ENCODE measurements around the gene THY1.

THY1 gene

GRCh38 chr11:119381181-119381988 lies 41.6 kb downstream of the THY1 start, which contains the start of gene USP2:
USP2 (minus strand) TSS chr11:119381690; CDS start chr11:119373480, 8,210 bp downstream.
- DNase-seq = peak; percentile 97

- no peak for DNase-seq
These were observed 42.2 kb downstream of the THY1 start for GRCh38 chr11:119380827-119381180.

- no peak for DNase-seq
These were observed 42.7 kb downstream of the THY1 start for GRCh38 chr11:119380160-119380826.

GRCh38 chr11:119378851-119379465 lies 44.0 kb downstream of the THY1 start:
- DNase-seq = no peak

GRCh38 chr11:119377961-119378667 lies 44.9 kb downstream of the THY1 start:
- DNase-seq = no peak

GRCh38 chr11:119377112-119377901 lies 45.7 kb downstream of the THY1 start:
- DNase-seq = no peak

- no peak for DNase-seq
These were observed 46.6 kb downstream of the THY1 start for GRCh38 chr11:119376197-119376847.

- DNase-seq = no peak
These were observed 47.4 kb downstream of the THY1 start for GRCh38 chr11:119375337-119376196.

GRCh38 chr11:119374632-119375336 lies 48.2 kb downstream of the THY1 start:
- DNase-seq = no peak

GRCh38 chr11:119373921-119374631 lies 48.9 kb downstream of the THY1 start:
- DNase-seq = peak; percentile 56

- no peak for DNase-seq
These were observed 49.7 kb downstream of the THY1 start for GRCh38 chr11:119373059-119373920.

- DNase-seq = no peak
These were observed 50.5 kb downstream of the THY1 start for GRCh38 chr11:119372260-119373058.

GRCh38 chr11:119371778-119372182 lies 51.2 kb downstream of the THY1 start:
- no peak for DNase-seq

GRCh38 chr11:119371067-119371601 lies 51.8 kb downstream of the THY1 start:
- DNase-seq = no peak

- DNase-seq = peak; percentile 46
These were observed 52.4 kb downstream of the THY1 start for GRCh38 chr11:119370486-119371046.

GRCh38 chr11:119369132-119369925 lies 53.6 kb downstream of the THY1 start:
- DNase-seq = no peak

Measured in CD4-positive, alpha-beta T cell treated with Interleukin-21 for 1 hour (primary cell).